ENCODE data around the gene KLHL29.

KLHL29 gene

GRCh38 chr2:23571527-23572282, 186.7 kb downstream of the KLHL29 start:
- DNase-seq, result no peak
- Histone ChIP-seq H3K36me3 (no peaks in the 10 kb centered on the region), H3K9me3 (no peaks in the 10 kb centered on the region), H3K4me1 (peaks cover 4% of the 10 kb centered on the region; the same call in 1 of the 2 replicates), H3K27me3 (no peaks in the 10 kb centered on the region), H3K4me3 (ENCODE audit: low read depth, low read length) (no peak overlapping the region)
- no peak for TF ChIP-seq CTCF (IDR thresholded peaks at IDR 0.05; ENCODE audit: low read depth, low read length)

- TF ChIP-seq CTCF (IDR thresholded peaks at IDR 0.05; ENCODE audit: low read depth, low read length), result no peak
- H3K4me1 ChIP-seq, result no peaks in the 10 kb centered on the region
- H3K36me3 ChIP-seq, result no peaks in the 10 kb centered on the region
- H3K9me3 ChIP-seq, result no peaks in the 10 kb centered on the region
- H3K27me3 ChIP-seq, result no peaks in the 10 kb centered on the region
- no peak for DNase-seq
- H3K4me3 ChIP-seq (ENCODE audit: low read depth, low read length), result no peak overlapping the region
These were observed 190.1 kb downstream of the KLHL29 start for GRCh38 chr2:23574919-23575654.

GRCh38 chr2:23578964-23579671, 194.1 kb downstream of the KLHL29 start:
- H3K4me1 ChIP-seq, result no peaks in the 10 kb centered on the region
- no peak for DNase-seq
- TF ChIP-seq CTCF (IDR thresholded peaks at IDR 0.05; ENCODE audit: low read depth, low read length), result no peak

GRCh38 chr2:23579674-23580073, 194.7 kb downstream of the KLHL29 start:
- no peaks in the 10 kb centered on the region for H3K27me3 ChIP-seq
- no peak for TF ChIP-seq CTCF (IDR thresholded peaks at IDR 0.05; ENCODE audit: low read depth, low read length)
- no peak for DNase-seq
- no peak overlapping the region for H3K4me3 ChIP-seq (ENCODE audit: low read depth, low read length)
- no peaks in the 10 kb centered on the region for H3K9me3 ChIP-seq
- no peaks in the 10 kb centered on the region for H3K4me1 ChIP-seq
- H3K36me3 ChIP-seq, result no peaks in the 10 kb centered on the region

More at GRCh38 chr2:23578964-23579671, 194.1 kb downstream of the KLHL29 start:
- H3K9me3 ChIP-seq, result no peaks in the 10 kb centered on the region
- no peaks in the 10 kb centered on the region for H3K36me3 ChIP-seq
- H3K4me3 ChIP-seq (ENCODE audit: low read depth, low read length), result no peak overlapping the region
- no peaks in the 10 kb centered on the region for H3K27me3 ChIP-seq

GRCh38 chr2:23583467-23583866, 198.5 kb downstream of the KLHL29 start:
- Histone ChIP-seq H3K36me3 (no peaks in the 10 kb centered on the region), H3K4me3 (ENCODE audit: low read depth, low read length) (no peak overlapping the region), H3K27me3 (no peaks in the 10 kb centered on the region), H3K4me1 (0 out of 2 replicates have a peak, but pooled peaks cover 2% of the 10 kb centered on the region), H3K9me3 (no peaks in the 10 kb centered on the region)
- no peak for DNase-seq
- no peak for TF ChIP-seq CTCF (IDR thresholded peaks at IDR 0.05; ENCODE audit: low read depth, low read length)
